OCI-LY3 (cell line): ENCODE results near the gene SLCO4A1.

Experiments used
- H2AFZ ChIP-seq: fragments of 200-600, 300-600 bp; shearing (Covaris generic); 2 replicates; pipeline ENCODE4 v1.6.0; 2014; ENCODE audit warnings: antibody characterized with exemption, low read depth, low read length
- H3K27ac ChIP-seq: fragments of 200-600, 300-600 bp; sonication (generic); 2 replicates; pipeline ENCODE4 v1.5.1; 2014; ENCODE audit warnings: mild to moderate bottlenecking, low read length, moderate library complexity, mixed read lengths
- H3K27me3 ChIP-seq: fragments of 200-600, 300-600 bp; sonication (generic); 2 replicates; pipeline ENCODE4 v1.6.1; 2014; ENCODE audit warnings: low read depth, low read length, mixed read lengths
- H3K36me3 ChIP-seq: fragments of 200-600, 300-600 bp; sonication (generic); replicated peaks from 2 replicates; pipeline ENCODE3; 2014; ENCODE audit warnings: low read depth, low read length, mixed read lengths
- H3K4me1 ChIP-seq: fragments of 300-600, 200-600 bp; sonication (generic); 2 replicates; pipeline ENCODE4 v1.6.1; 2014; ENCODE audit warnings: low read length, mixed read lengths
- H3K4me2 ChIP-seq: fragments of 200-600, 300-600 bp; sonication (generic); 2 replicates; pipeline ENCODE4 v1.6.1; 2014; ENCODE audit warnings: low read length, mixed read lengths
- H3K4me3 ChIP-seq: fragments of 300-600, 200-600 bp; sonication (generic); 2 replicates; pipeline ENCODE4 v1.5.1; 2014; ENCODE audit warnings: antibody characterized with exemption, mild to moderate bottlenecking, low read length, moderate library complexity
- H3K79me2 ChIP-seq: fragments of 300-600, 200-600 bp; shearing (Covaris generic); 2 replicates; pipeline ENCODE4 v1.6.1; 2014; ENCODE audit warnings: mild to moderate bottlenecking, low read length, mixed read lengths
- H3K9ac ChIP-seq: fragments of 300-600, 200-600 bp; shearing (Covaris generic); 2 replicates; pipeline ENCODE4 v1.6.0; 2014; ENCODE audit warnings: mild to moderate bottlenecking, low read length, moderate library complexity
- H3K9me3 ChIP-seq: fragments of 200-600, 300-600 bp; shearing (Covaris generic); 2 replicates; pipeline ENCODE4 v1.6.1; 2014; ENCODE audit warnings: low read length, mixed read lengths; ENCODE audit not compliant: insufficient read depth
- H4K20me1 ChIP-seq: fragments of 200-600, 300-600 bp; sonication (generic); 2 replicates; pipeline ENCODE4 v1.6.1; 2016; ENCODE audit warnings: low read length, mixed read lengths; ENCODE audit not compliant: insufficient read depth
- EZH2phosphoT487 ChIP-seq: fragments of 200-600 bp; shearing (Covaris generic); IDR thresholded peaks from 2 replicates; pipeline ENCODE4 v1.6.1; 2018; ENCODE audit warnings: antibody characterized with exemption, mixed run types, low read depth
- TF ChIP-seq, protein P1 (sequence below): fragments of 200-600, 300-600 bp; sonication (generic); IDR thresholded peaks from 2 replicates; pipeline ENCODE4 v1.5.1; 2014; ENCODE audit warnings: antibody characterized with exemption, low read length, low read depth

Gene SLCO4A1

GRCh38 chr20:62675156-62675876, 33.0 kb downstream of the SLCO4A1 start:
- Histone ChIP-seq H3K27ac (no peak overlapping the region), H3K4me1 (no peaks in the 10 kb centered on the region), H2AFZ (no peak overlapping the region), H3K9me3 (no peaks in the 10 kb centered on the region), H3K36me3 (peaks cover 4% of the 10 kb centered on the region), H3K4me3 (no peak overlapping the region), H3K9ac (no peak overlapping the region), H4K20me1 (no peaks in the 10 kb centered on the region), H3K79me2 (no peaks in the 10 kb centered on the region), H3K27me3 (no peaks in the 10 kb centered on the region), H3K4me2 (no peak overlapping the region)
- no peak for TF ChIP-seq EZH2phosphoT487
- TF ChIP-seq, protein P1, sequence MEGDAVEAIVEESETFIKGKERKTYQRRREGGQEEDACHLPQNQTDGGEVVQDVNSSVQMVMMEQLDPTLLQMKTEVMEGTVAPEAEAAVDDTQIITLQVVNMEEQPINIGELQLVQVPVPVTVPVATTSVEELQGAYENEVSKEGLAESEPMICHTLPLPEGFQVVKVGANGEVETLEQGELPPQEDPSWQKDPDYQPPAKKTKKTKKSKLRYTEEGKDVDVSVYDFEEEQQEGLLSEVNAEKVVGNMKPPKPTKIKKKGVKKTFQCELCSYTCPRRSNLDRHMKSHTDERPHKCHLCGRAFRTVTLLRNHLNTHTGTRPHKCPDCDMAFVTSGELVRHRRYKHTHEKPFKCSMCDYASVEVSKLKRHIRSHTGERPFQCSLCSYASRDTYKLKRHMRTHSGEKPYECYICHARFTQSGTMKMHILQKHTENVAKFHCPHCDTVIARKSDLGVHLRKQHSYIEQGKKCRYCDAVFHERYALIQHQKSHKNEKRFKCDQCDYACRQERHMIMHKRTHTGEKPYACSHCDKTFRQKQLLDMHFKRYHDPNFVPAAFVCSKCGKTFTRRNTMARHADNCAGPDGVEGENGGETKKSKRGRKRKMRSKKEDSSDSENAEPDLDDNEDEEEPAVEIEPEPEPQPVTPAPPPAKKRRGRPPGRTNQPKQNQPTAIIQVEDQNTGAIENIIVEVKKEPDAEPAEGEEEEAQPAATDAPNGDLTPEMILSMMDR, result no peak

GRCh38 chr20:62675877-62676260, 33.6 kb downstream of the SLCO4A1 start:
- peaks cover 2% of the 10 kb centered on the region for H3K36me3 ChIP-seq
- no peak for TF ChIP-seq EZH2phosphoT487
- TF ChIP-seq, protein P1, result no peak
- H3K27ac ChIP-seq, result no peak overlapping the region
- H3K4me2 ChIP-seq, result no peak overlapping the region
- H3K4me1 ChIP-seq, result no peaks in the 10 kb centered on the region
- H4K20me1 ChIP-seq, result no peaks in the 10 kb centered on the region
- H3K79me2 ChIP-seq, result no peaks in the 10 kb centered on the region
- H3K9ac ChIP-seq, result no peak overlapping the region
- no peaks in the 10 kb centered on the region for H3K9me3 ChIP-seq
- no peak overlapping the region for H3K4me3 ChIP-seq
- no peak overlapping the region for H2AFZ ChIP-seq
- no peaks in the 10 kb centered on the region for H3K27me3 ChIP-seq

- H3K4me1 ChIP-seq, result no peaks in the 10 kb centered on the region
- no peaks in the 10 kb centered on the region for H3K79me2 ChIP-seq
- H3K4me3 ChIP-seq, result no peak overlapping the region
- no peak overlapping the region for H2AFZ ChIP-seq
- H3K36me3 ChIP-seq, result no peaks in the 10 kb centered on the region
- H3K4me2 ChIP-seq, result no peak overlapping the region
- no peak for TF ChIP-seq EZH2phosphoT487
- TF ChIP-seq, protein P1, result no peak
- no peak overlapping the region for H3K9ac ChIP-seq
- no peaks in the 10 kb centered on the region for H3K27me3 ChIP-seq
- H4K20me1 ChIP-seq, result no peaks in the 10 kb centered on the region
- no peak overlapping the region for H3K27ac ChIP-seq
- no peaks in the 10 kb centered on the region for H3K9me3 ChIP-seq
These were observed 34.7 kb downstream of the SLCO4A1 start for GRCh38 chr20:62676976-62677375.

DNA sequence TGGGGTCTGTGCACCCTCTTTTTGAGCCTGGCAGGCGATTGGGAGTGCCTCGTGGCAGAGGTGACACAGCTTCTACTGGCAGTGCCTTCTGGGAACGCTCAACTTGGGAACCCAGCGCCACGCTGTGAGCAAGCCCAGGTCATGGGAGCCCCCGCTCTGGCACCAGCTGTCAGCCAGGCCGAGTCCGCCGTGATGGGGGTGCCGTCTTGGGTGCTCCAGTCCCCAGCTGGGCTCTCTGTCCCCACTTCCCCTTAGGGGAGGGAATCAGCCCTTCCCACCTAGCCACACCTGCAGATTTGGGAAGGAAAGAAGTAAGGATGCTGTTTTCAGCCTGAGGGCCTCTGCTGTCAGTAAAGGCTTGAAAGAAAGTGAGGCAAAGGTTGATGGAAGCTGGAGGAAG, 35.4 kb downstream of the SLCO4A1 start:
- H2AFZ ChIP-seq, result no peak overlapping the region
- no peaks in the 10 kb centered on the region for H3K36me3 ChIP-seq
- no peak overlapping the region for H3K4me2 ChIP-seq
- no peaks in the 10 kb centered on the region for H3K79me2 ChIP-seq
- no peaks in the 10 kb centered on the region for H3K4me1 ChIP-seq
- no peaks in the 10 kb centered on the region for H4K20me1 ChIP-seq
- no peak overlapping the region for H3K9ac ChIP-seq
- TF ChIP-seq, protein P1, result no peak
- no peak for TF ChIP-seq EZH2phosphoT487
- no peak overlapping the region for H3K27ac ChIP-seq
- no peak overlapping the region for H3K4me3 ChIP-seq
- H3K9me3 ChIP-seq, result no peaks in the 10 kb centered on the region
- no peaks in the 10 kb centered on the region for H3K27me3 ChIP-seq
